B cell (primary cell): ENCODE data around the gene ATP8A2. TPM values are rescaled to one million over a fixed set of nuclear protein-coding genes. Genes with fewer than 3 reads are reported as not detected.

Source experiments
- ATAC-seq: fragments of 200-7000 bp; cut with Tn5 transposase; one replicate; pipeline ENCODE4 v1.10.0; 2021; ENCODE audit warnings: low read depth, mild to moderate bottlenecking, moderate number of reproducible peaks, moderate library complexity
- CTCF ChIA-PET: fragments of 350-600 bp; sonication (Branson Sonifier 250); formaldehyde crosslinking; loops from one replicate; lab custom pipeline; 2021; ENCODE audit warnings: antibody characterized with exemption, inconsistent platforms; lab: Charles Lee
- POLR2A ChIA-PET: fragments of 350-600 bp; sonication (Branson Sonifier 250); formaldehyde crosslinking; loops from one replicate; lab custom pipeline; 2021; ENCODE audit warnings: antibody characterized with exemption; lab: Charles Lee
- DNase-seq: peaks from one replicate; pipeline ENCODE4 v3.0.0; 2013
- H2AFZ ChIP-seq: 2 replicates; pipeline ENCODE4 v1.6.1; 2012; ENCODE audit warnings: mild to moderate bottlenecking, low read depth, low read length; ENCODE audit not compliant: insufficient read depth, poor library complexity, severe bottlenecking
- H3K27ac ChIP-seq, 2 donors: 1 replicate in 1 of 2; 2 replicates in 1 of 2; pipeline ENCODE4 v1.5.1; 2012 to 2013; ENCODE audit warnings: low read length in 2 of 2, mild to moderate bottlenecking in 2 of 2, moderate library complexity in 1 of 2
- H3K27me3 ChIP-seq, 4 experiments: fragments of 200-600 bp in 1 of 4; sonication (generic) in 1 of 4; replicated peaks in 1 of 4; 1 replicate in 2 of 4; 2 replicates in 2 of 4; pipeline versions ENCODE4 v1.6.1 to v1.7.0; 2013 to 2016; ENCODE audit warnings: low read length in 3 of 4, mild to moderate bottlenecking in 2 of 4, mixed read lengths in 1 of 4, moderate library complexity in 1 of 4; ENCODE audit not compliant: insufficient read depth in 4 of 4, control insufficient read depth in 3 of 4; ENCODE audit errors: control extremely low read depth in 1 of 4
- H3K36me3 ChIP-seq, 2 experiments: replicated peaks in 1 of 2; 1 replicate in 1 of 2; 2 replicates in 1 of 2; pipeline versions ENCODE4 v1.6.1 to v1.7.1; 2013; ENCODE audit warnings: low read length in 1 of 2; ENCODE audit not compliant: insufficient read depth in 2 of 2, control insufficient read depth in 1 of 2; ENCODE audit errors: control extremely low read depth in 1 of 2, extremely low read depth in 1 of 2
- H3K4me1 ChIP-seq, 2 donors: fragments of 200-600 bp in 1 of 2; sonication (generic) in 1 of 2; 1 replicate in 1 of 2; 2 replicates in 1 of 2; pipeline versions ENCODE4 v1.5.1 to v1.6.1; 2013 to 2017; ENCODE audit warnings: low read length in 2 of 2; ENCODE audit not compliant: control insufficient read depth in 2 of 2, insufficient read depth in 2 of 2
- H3K4me2 ChIP-seq: replicated peaks from 2 replicates; pipeline ENCODE3; 2012; ENCODE audit warnings: mild to moderate bottlenecking, low read depth, low read length; ENCODE audit not compliant: poor library complexity, severe bottlenecking
- H3K4me3 ChIP-seq, 5 experiments: fragments of 200-600 bp in 1 of 5; sonication (generic) in 1 of 5; 1 replicate in 3 of 5; 2 replicates in 2 of 5; pipeline versions ENCODE4 v1.5.1 to v1.7.0; 2011 to 2016; ENCODE audit warnings: low read length in 4 of 5, mild to moderate bottlenecking in 4 of 5, low read depth in 2 of 5, control low read depth in 1 of 5, moderate library complexity in 1 of 5; ENCODE audit not compliant: insufficient read depth in 1 of 5; ENCODE audit errors: control extremely low read depth in 1 of 5, extremely low read depth in 1 of 5
- H3K79me2 ChIP-seq: fragments of 200-600 bp; sonication (generic); one replicate; pipeline ENCODE4 v1.6.0; 2016; ENCODE audit warnings: low read length; ENCODE audit not compliant: control insufficient read depth, insufficient read depth
- H3K9ac ChIP-seq: fragments of 200-600 bp; sonication (generic); 2 replicates; pipeline ENCODE4 v1.6.1; 2017; ENCODE audit warnings: mild to moderate bottlenecking, low read length, moderate library complexity
- H3K9me3 ChIP-seq, 3 donors: one replicate each; pipeline versions ENCODE4 v1.6.1 to v1.7.1; 2013; ENCODE audit warnings: low read length in 2 of 3; ENCODE audit not compliant: control insufficient read depth in 2 of 3, insufficient read depth in 1 of 3; ENCODE audit errors: control extremely low read depth in 1 of 3
- H4K20me1 ChIP-seq: 2 replicates; pipeline ENCODE4 v1.6.0; 2012; ENCODE audit warnings: mild to moderate bottlenecking, low read length; ENCODE audit not compliant: insufficient read depth, control insufficient read depth, poor library complexity, severe bottlenecking
- H3K27ac Mint-ChIP-seq: one replicate; pipeline ENCODE4 v1.8.0; 2021; ENCODE audit warnings: mixed read lengths
- H3K27me3 Mint-ChIP-seq: one replicate; pipeline ENCODE4 v1.8.0; 2021; ENCODE audit warnings: mixed read lengths
- H3K4me1 Mint-ChIP-seq: one replicate; pipeline ENCODE4 v1.8.0; 2021; ENCODE audit warnings: mixed read lengths
- H3K4me3 Mint-ChIP-seq: one replicate; pipeline ENCODE4 v1.8.0; 2021; ENCODE audit warnings: mixed read lengths
- H3K9me3 Mint-ChIP-seq: one replicate; pipeline ENCODE4 v1.8.0; 2022; ENCODE audit warnings: mixed read lengths; ENCODE audit not compliant: insufficient read depth
- CTCF ChIP-seq: fragments of 200-600 bp; IDR thresholded peaks from one replicate; pipeline ENCODE4 v1.8.0; 2022; ENCODE audit warnings: antibody characterized with exemption, mild to moderate bottlenecking
- EZH2 ChIP-seq: IDR thresholded peaks from 2 replicates; pipeline ENCODE4 v1.6.1; 2012; ENCODE audit warnings: borderline replicate concordance, low read depth, mild to moderate bottlenecking, moderate library complexity, low read length; ENCODE audit not compliant: insufficient read depth, poor library complexity, severe bottlenecking
- WGBS: methylation state at CpG from one replicate; pipeline ENCODE4 v1.1.5; 2013; ENCODE audit warnings: missing lambda C conversion rate; ENCODE audit not compliant: insufficient coverage; 5-methylcytosine and 5-hydroxymethylcytosine counted together
- intact Hi-C: fragments of 100-400 bp; cut with micrococcal nuclease; formaldehyde crosslinking; loops from one replicate; pipeline ENCODE4 v1.10.0; 2022
- polyA plus RNA-seq: library from polyadenylated mRNA; depleted of rRNA; stranded (reverse); fragments of >200 nt; gene quantifications from 2 replicates; pipeline ENCODE4 v1.2.3, GENCODE V29; 2012
- total RNA-seq, 2 donors: library from RNA; stranded (reverse); fragments of 120-200 nt in 1 of 2; gene quantifications; 1 replicate in 1 of 2; 2 replicates in 1 of 2; pipeline versions ENCODE4 v1.2.3 to v1.2.4, GENCODE V29; 2013 to 2022

Gene ATP8A2
- total and polyA plus RNA-seq, 2 donors (not counting 1 experiment from before 2014, with no cell fraction given): not detected

GRCh38 chr13:25352230-25352629 lies 19.5 kb upstream of the ATP8A2 start:
- H3K9ac ChIP-seq: no peak overlapping the region
- DNase-seq (no peak), ATAC-seq (no peak)
- TF ChIP-seq CTCF: no peak
- no peak for TF ChIP-seq EZH2
- intact Hi-C loops: no loop called here
- H3K79me2 ChIP-seq: no peaks in the 10 kb centered on the region
- no peak overlapping the region for H3K4me2 ChIP-seq
- no peaks in the 10 kb centered on the region for H3K36me3 ChIP-seq
- H2AFZ ChIP-seq: no peak overlapping the region
- POLR2A ChIA-PET: no interaction called here
- no peaks in the 10 kb centered on the region for H3K9me3 Mint-ChIP-seq
- CTCF ChIA-PET: no interaction called here
- H3K27ac Mint-ChIP-seq: no peak overlapping the region
- no peaks in the 10 kb centered on the region for H3K27me3 ChIP-seq
- H3K4me3 ChIP-seq: no peak overlapping the region
- H3K4me3 Mint-ChIP-seq: no peak overlapping the region
- no peaks in the 10 kb centered on the region for H4K20me1 ChIP-seq
- no peak overlapping the region for H3K27ac ChIP-seq
- peaks cover 38% of the 10 kb centered on the region for H3K27me3 Mint-ChIP-seq
- no peaks in the 10 kb centered on the region for H3K4me1 Mint-ChIP-seq
- no peaks in the 10 kb centered on the region for H3K4me1 ChIP-seq
- 23% methylated on average over 3 of the region's 3 CpGs for WGBS
- H3K9me3 ChIP-seq: peaks cover 0 to 5% (median 0%) of the 10 kb centered on the region in 3 donors

GRCh38 chr13:25352806-25353205 lies 19.0 kb upstream of the ATP8A2 start:
- Histone ChIP-seq H4K20me1 (no peaks in the 10 kb centered on the region), H3K4me2 (no peak overlapping the region), H3K9ac (no peak overlapping the region), H3K79me2 (no peaks in the 10 kb centered on the region), H3K36me3 (no peaks in the 10 kb centered on the region), H3K9me3 (peaks cover 0 to 5% (median 0%) of the 10 kb centered on the region in 3 donors), H3K27me3 (no peaks in the 10 kb centered on the region), H3K27ac (no peak overlapping the region), H3K4me1 (no peaks in the 10 kb centered on the region), H3K4me3 (no peak overlapping the region), H2AFZ (no peak overlapping the region)
- no peak overlapping the region for H3K27ac Mint-ChIP-seq
- peaks cover 41% of the 10 kb centered on the region for H3K27me3 Mint-ChIP-seq
- DNase-seq: no peak
- intact Hi-C loops: no loop called here
- H3K4me3 Mint-ChIP-seq: no peak overlapping the region
- POLR2A ChIA-PET: no interaction called here
- peaks cover 2% of the 10 kb centered on the region for H3K9me3 Mint-ChIP-seq
- ATAC-seq: no peak
- no peak for TF ChIP-seq EZH2
- TF ChIP-seq CTCF: no peak
- 100% methylated on average over 3 of the region's 4 CpGs for WGBS
- CTCF ChIA-PET: interaction anchor here (0.7 kb wide), 1 partner anchor 121 kb away, joined by 3 read pairs; no protein-coding TSS in a partner anchor
- H3K4me1 Mint-ChIP-seq: no peaks in the 10 kb centered on the region
